Caki2 (cell line): ENCODE measurements around the gene SMAP2. TPM values are rescaled to one million over a fixed set of nuclear protein-coding genes. Genes with fewer than 3 reads are reported as not detected.

Experiments
- DNase-seq: peaks from one replicate; pipeline ENCODE4 v3.0.0-alpha.2; 2015; ENCODE audit warnings: low read depth
- in situ Hi-C: cut with HindIII; loops from 2 replicates; pipeline ENCODE4 v1.10.0; 2016; ENCODE audit warnings: low sequenced_read_pairs, low pct_unique_long_range_greater_than_20kb, mixed read lengths
- total RNA-seq: library from RNA; depleted of rRNA; stranded (reverse); fragments of >200 nt; shearing (Covaris generic); gene quantifications from 2 replicates; pipeline ENCODE4 v1.2.3, GENCODE V29; 2014; ENCODE audit warnings: low replicate concordance

The SMAP2 gene
- total RNA-seq, 1 experiment from 2014 or later = 18.9 TPM

- in situ Hi-C loops = no loop called here
- DNase-seq = no peak
Measured at GRCh38 chr1:40405812-40406211, 32.3 kb downstream of the SMAP2 start.

- no peak for DNase-seq
- in situ Hi-C loops = no loop called here
Measured at GRCh38 chr1:40407453-40407852, 33.9 kb downstream of the SMAP2 start.

DNA sequence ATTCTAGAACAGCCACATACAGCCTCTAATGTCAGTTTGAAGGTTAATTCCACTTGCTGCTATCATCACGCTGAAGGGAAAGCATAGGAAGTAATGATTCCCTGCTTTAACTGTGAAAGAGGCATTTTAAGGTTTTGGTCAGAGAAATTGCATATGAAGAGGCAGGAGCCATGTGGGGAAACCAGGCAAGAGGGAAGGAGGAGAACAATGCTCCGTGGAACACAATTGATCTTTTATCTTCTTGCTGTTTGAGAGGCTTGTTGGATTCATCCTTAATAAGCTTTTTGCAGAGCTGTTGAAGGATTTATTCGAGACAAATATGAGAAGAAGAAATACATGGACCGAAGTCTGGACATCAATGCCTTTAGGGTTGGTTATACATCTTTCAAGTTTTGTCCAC lies 35.9 kb downstream of the SMAP2 start:
- in situ Hi-C loops = no loop called here
- no peak for DNase-seq

GRCh38 chr1:40411294-40411693 lies 37.8 kb downstream of the SMAP2 start:
- DNase-seq = no peak
- in situ Hi-C loops = no loop called here

- in situ Hi-C loops = no loop called here
- no peak for DNase-seq
Measured at GRCh38 chr1:40411843-40412242, 38.3 kb downstream of the SMAP2 start.

DNA sequence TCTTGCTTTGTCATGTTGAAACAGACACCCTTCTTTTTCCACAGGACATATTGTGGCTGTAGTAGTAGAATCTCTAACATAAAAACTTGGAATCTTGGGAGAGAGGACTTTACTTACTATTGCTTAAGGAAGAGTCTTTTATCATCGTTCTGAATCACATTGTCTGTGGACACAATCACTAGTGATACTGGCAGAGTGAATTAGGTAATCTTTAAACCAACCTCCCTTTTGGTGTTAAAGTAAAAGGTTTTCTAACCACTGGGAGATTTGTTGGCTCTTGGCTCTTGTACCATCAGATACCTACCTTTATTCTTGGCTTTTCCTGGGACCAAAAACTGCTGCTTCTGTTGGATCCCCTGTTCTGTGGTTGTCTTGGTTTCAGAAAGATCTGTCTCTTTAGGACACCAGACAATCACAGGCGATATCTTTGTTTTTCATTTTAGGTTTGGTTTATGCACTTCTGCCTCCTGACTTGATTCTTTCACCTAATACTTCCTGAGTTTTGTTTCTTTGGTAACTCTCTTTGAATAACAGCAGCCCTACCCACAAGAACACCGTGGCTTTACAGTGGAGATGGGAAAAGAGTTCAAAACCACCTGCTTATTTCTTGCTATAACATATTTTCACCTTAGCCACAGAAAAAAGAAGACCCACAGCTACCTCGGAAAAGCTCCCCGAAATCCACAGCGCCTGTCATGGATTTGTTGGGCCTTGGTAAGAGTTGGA lies 40.2 kb downstream of the SMAP2 start:
- in situ Hi-C loops = no loop called here

GRCh38 chr1:40414331-40414730 lies 40.8 kb downstream of the SMAP2 start:
- in situ Hi-C loops = no loop called here
- no peak for DNase-seq

More for the DNA sequence above, 40.2 kb downstream of the SMAP2 start:
- DNase-seq = no peak

- in situ Hi-C loops = no loop called here
Measured at GRCh38 chr1:40416709-40417108, 43.2 kb downstream of the SMAP2 start.

GRCh38 chr1:40421431-40422384 lies 48.2 kb downstream of the SMAP2 start:
- in situ Hi-C loops = no loop called here

More at GRCh38 chr1:40416709-40417108, 43.2 kb downstream of the SMAP2 start:
- no peak for DNase-seq

DNA sequence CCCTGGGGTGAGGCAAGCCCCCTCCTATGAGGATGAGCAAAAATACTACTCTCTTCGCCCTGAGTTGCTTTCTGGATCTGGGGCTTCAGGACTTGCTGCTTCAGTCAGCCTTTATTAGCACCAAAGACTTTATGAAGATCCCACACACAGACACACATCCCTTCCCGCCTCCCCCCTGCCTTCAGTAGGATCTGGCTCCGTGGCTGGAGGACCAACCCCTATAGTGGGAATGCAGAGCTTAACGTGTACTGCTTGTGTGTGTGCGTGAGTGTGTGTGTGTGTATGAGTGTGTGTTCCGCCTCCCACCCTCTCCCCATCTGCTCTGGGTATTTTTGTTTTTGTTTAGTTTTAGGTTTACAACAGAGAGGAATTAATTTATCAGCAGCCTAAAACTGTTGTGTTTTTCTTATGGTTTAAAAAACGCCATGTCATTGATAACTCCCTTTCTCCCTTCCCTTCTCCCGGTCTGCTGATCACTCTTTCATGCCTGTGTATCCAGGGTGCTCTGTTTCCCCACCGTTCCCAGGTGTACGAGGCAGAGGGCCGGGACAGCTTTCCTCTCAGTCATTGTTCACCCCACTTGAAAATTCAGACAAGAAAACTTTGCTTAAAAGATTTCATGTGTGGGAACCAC lies 49.2 kb downstream of the SMAP2 start:
- in situ Hi-C loops = no loop called here
- DNase-seq = no peak

More at GRCh38 chr1:40421431-40422384, 48.2 kb downstream of the SMAP2 start:
- no peak for DNase-seq

- no peak for DNase-seq
- in situ Hi-C loops = no loop called here
Measured at GRCh38 chr1:40423264-40423642, 49.7 kb downstream of the SMAP2 start.

- in situ Hi-C loops = no loop called here
- DNase-seq = no peak
Measured at GRCh38 chr1:40423951-40424618, 50.6 kb downstream of the SMAP2 start.

DNA sequence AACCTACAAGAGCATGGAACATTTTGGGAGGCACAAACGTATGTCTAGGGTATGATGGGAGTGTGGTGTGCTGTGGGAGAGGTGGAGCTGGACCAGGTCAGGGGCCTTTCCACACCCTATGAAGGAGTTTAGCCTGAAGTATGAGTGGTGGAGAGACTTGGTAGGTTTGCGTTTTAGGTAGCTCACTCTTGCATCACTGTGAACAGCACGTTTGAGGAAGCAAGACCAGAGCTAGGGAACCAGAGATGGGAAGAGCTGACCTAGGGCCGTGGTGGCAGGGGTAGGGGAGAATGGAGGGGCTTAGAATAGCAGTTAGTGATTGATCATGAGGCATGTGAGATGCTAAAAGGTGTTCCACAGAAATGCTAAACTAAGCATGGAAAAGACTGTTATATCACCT lies 51.7 kb downstream of the SMAP2 start:
- no peak for DNase-seq
- in situ Hi-C loops = no loop called here

GRCh38 chr1:40431385-40431784 lies 57.9 kb downstream of the SMAP2 start:
- DNase-seq = no peak

GRCh38 chr1:40432644-40433390 lies 59.3 kb downstream of the SMAP2 start:
- DNase-seq = no peak
- in situ Hi-C loops = no loop called here

More at GRCh38 chr1:40431385-40431784, 57.9 kb downstream of the SMAP2 start:
- in situ Hi-C loops = no loop called here

- in situ Hi-C loops = no loop called here
- DNase-seq = no peak
Measured at GRCh38 chr1:40435471-40435870, 61.9 kb downstream of the SMAP2 start.

GRCh38 chr1:40435876-40436275 lies 62.3 kb downstream of the SMAP2 start:
- no peak for DNase-seq
- in situ Hi-C loops = no loop called here
